Right lobe of liver (tissue), 4 donors: ENCODE measurements around the gene CHMP3.

Experiments
- POLR2A ChIP-seq: fragments of 450-650 bp; IDR thresholded peaks from one replicate; pipeline ENCODE4 v1.6.1; 2017; ENCODE audit warnings: antibody characterized with exemption, mild to moderate bottlenecking
- TF ChIP-seq, protein P1 (sequence below), 4 donors: fragments of 200-600 bp in 3 of 4; fragments of 450-650 bp in 1 of 4; IDR thresholded peaks; one replicate each; pipeline versions ENCODE4 v1.5.1 to v1.8.0; 2016 to 2022; ENCODE audit warnings: antibody characterized with exemption in 4 of 4, mild to moderate bottlenecking in 2 of 4
- donor health status: DM: no; HTN: no; CAD: no.
- donor health status: DM: no; HTN: no; CAD: no.
- donor health status: DM: no; HTN: yes; CAD: no.

DNA sequence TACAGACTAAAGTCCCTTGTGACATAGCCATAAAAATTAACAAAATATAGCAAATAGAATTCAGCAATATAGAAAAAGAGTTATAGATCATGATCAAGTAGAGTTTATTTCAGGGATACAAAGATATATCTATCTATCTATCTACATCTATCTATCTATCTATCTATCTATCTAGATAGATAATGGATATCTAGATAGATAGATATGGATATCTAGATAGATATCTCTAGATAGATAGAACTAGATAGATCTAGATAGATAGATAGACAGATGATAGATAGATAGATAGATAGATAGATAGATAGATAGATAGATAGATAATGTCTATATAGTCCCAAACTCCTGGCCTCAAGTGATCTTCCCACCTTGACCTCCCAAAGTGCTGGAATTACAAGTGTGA is 17.3 kb upstream of the CHMP3 start:
- TF ChIP-seq, protein P1, sequence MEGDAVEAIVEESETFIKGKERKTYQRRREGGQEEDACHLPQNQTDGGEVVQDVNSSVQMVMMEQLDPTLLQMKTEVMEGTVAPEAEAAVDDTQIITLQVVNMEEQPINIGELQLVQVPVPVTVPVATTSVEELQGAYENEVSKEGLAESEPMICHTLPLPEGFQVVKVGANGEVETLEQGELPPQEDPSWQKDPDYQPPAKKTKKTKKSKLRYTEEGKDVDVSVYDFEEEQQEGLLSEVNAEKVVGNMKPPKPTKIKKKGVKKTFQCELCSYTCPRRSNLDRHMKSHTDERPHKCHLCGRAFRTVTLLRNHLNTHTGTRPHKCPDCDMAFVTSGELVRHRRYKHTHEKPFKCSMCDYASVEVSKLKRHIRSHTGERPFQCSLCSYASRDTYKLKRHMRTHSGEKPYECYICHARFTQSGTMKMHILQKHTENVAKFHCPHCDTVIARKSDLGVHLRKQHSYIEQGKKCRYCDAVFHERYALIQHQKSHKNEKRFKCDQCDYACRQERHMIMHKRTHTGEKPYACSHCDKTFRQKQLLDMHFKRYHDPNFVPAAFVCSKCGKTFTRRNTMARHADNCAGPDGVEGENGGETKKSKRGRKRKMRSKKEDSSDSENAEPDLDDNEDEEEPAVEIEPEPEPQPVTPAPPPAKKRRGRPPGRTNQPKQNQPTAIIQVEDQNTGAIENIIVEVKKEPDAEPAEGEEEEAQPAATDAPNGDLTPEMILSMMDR (IDR thresholded peaks at IDR 0.05): no peak
- TF ChIP-seq POLR2A: no peak
